Endothelial cell (in vitro differentiated cells): Measurements from ENCODE around the gene MMP2. TPM values are rescaled to one million over a fixed set of nuclear protein-coding genes. Genes with fewer than 3 reads are reported as not detected.

Source experiments
- DNase-seq: peaks from one replicate; pipeline ENCODE4 v3.0.0; 2021; ENCODE audit warnings: low spot score
- H3K27ac Mint-ChIP-seq: one replicate; pipeline ENCODE4 v1.8.0; 2021; ENCODE audit warnings: mixed read lengths, inconsistent platforms; ENCODE audit not compliant: unreplicated experiment
- H3K27me3 Mint-ChIP-seq: one replicate; pipeline ENCODE4 v1.8.0; 2021; ENCODE audit warnings: mild to moderate bottlenecking, moderate library complexity, mixed read lengths, inconsistent platforms; ENCODE audit not compliant: unreplicated experiment
- H3K36me3 Mint-ChIP-seq: one replicate; pipeline ENCODE4 v1.8.0; 2021; ENCODE audit warnings: mild to moderate bottlenecking, low read depth, mixed read lengths, inconsistent platforms; ENCODE audit not compliant: unreplicated experiment
- H3K4me1 Mint-ChIP-seq: one replicate; pipeline ENCODE4 v1.8.0; 2021; ENCODE audit warnings: mild to moderate bottlenecking, mixed read lengths, inconsistent platforms; ENCODE audit not compliant: unreplicated experiment
- H3K4me3 Mint-ChIP-seq: one replicate; pipeline ENCODE4 v1.8.0; 2021; ENCODE audit warnings: mild to moderate bottlenecking, mixed read lengths, inconsistent platforms; ENCODE audit not compliant: unreplicated experiment
- H3K9me3 Mint-ChIP-seq: one replicate; pipeline ENCODE4 v1.8.0; 2021; ENCODE audit warnings: mixed read lengths, inconsistent platforms; ENCODE audit not compliant: unreplicated experiment
- CTCF ChIP-seq: fragments of 200-600 bp; sonication (generic); IDR thresholded peaks from one replicate; pipeline ENCODE4 v1.5.0; 2021; ENCODE audit warnings: antibody characterized with exemption; ENCODE audit not compliant: unreplicated experiment
- total RNA-seq: library from RNA; stranded (reverse); fragmentation: NEBNext Ultra II Directional; extraction: Animal tissue kit (Norgen Biotek cat#: 25700); gene quantifications from one replicate; pipeline ENCODE4 v1.2.1, GENCODE V29; 2021; ENCODE audit not compliant: unreplicated experiment

Gene MMP2
- total RNA-seq, 1 donor from 2014 or later = 422 TPM

- Mint-ChIP-seq H3K4me3 (no peak overlapping the region), H3K36me3 (no peaks in the 10 kb centered on the region), H3K27me3 (peaks cover 2% of the 10 kb centered on the region), H3K9me3 (no peaks in the 10 kb centered on the region), H3K27ac (no peak overlapping the region), H3K4me1 (no peaks in the 10 kb centered on the region)
- no peak for DNase-seq
- no peak for TF ChIP-seq CTCF
Measured at GRCh38 chr16:55436587-55436986, 42.4 kb upstream of the MMP2 start.

GRCh38 chr16:55437625-55438024, 41.4 kb upstream of the MMP2 start:
- Mint-ChIP-seq H3K9me3 (no peaks in the 10 kb centered on the region), H3K4me1 (no peaks in the 10 kb centered on the region), H3K27ac (no peak overlapping the region), H3K36me3 (no peaks in the 10 kb centered on the region), H3K4me3 (no peak overlapping the region), H3K27me3 (peaks cover 2% of the 10 kb centered on the region)
- TF ChIP-seq CTCF = no peak
- DNase-seq = no peak

GRCh38 chr16:55438281-55438680, 40.7 kb upstream of the MMP2 start:
- Mint-ChIP-seq H3K27me3 (peaks cover 2% of the 10 kb centered on the region), H3K36me3 (no peaks in the 10 kb centered on the region), H3K27ac (no peak overlapping the region), H3K4me1 (no peaks in the 10 kb centered on the region), H3K4me3 (no peak overlapping the region), H3K9me3 (no peaks in the 10 kb centered on the region)
- DNase-seq = no peak
- TF ChIP-seq CTCF = no peak

- Mint-ChIP-seq H3K27ac (no peak overlapping the region), H3K27me3 (no peaks in the 10 kb centered on the region), H3K36me3 (no peaks in the 10 kb centered on the region), H3K9me3 (no peaks in the 10 kb centered on the region), H3K4me1 (no peaks in the 10 kb centered on the region), H3K4me3 (no peak overlapping the region)
- DNase-seq = no peak
- no peak for TF ChIP-seq CTCF
Measured at GRCh38 chr16:55439101-55439690, 39.8 kb upstream of the MMP2 start.

- no peaks in the 10 kb centered on the region for H3K4me1 Mint-ChIP-seq
- no peak for DNase-seq
- no peaks in the 10 kb centered on the region for H3K36me3 Mint-ChIP-seq
- no peaks in the 10 kb centered on the region for H3K27me3 Mint-ChIP-seq
- H3K27ac Mint-ChIP-seq = no peak overlapping the region
- H3K4me3 Mint-ChIP-seq = no peak overlapping the region
- TF ChIP-seq CTCF = no peak
- no peaks in the 10 kb centered on the region for H3K9me3 Mint-ChIP-seq
Measured at GRCh38 chr16:55443434-55444346, 35.3 kb upstream of the MMP2 start.
